ENCODE results near the gene HDAC4. TPM values are rescaled to one million over a fixed set of nuclear protein-coding genes. Genes with fewer than 3 reads are reported as not detected.

Gene HDAC4
- total RNA-seq, 1 experiment from 2014 or later = 32.0 TPM

DNA sequence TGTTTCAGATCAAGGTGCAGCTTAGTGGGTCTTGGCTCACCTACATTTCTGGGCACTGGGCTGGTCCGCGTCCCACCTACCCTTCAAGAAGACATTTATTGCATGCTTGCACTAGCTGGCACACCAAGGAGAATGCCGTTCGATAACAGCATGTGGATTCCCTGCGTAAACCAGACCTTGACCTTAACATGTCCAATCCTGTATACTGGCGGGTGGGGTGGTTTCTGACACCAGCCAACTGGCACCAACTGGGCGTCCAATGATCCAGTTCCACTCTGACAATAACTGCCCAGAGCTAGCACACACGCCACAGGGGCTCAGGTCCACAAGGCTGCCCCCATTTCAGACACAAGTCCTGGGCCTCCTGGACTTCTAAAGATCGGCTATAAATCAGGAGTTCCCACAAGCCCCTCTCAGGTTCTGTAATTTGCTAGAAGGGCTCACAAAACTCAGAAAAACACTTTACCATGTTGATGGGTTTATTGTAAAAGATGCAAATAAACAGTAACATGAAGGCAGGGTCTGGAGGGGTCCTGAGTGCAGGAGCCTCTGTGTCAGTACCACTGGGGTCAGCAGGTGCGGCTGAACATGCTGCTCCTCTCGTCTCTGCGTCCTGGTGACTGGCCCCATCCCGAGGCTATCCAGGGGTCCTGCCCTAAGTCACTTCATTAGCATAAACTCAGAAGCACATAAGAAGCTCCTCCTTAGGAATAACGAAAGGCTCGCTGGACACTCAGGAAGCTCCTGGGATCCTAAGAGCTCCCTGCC lies 161.8 kb downstream of the HDAC4 start:
- Histone ChIP-seq H3K27me3 (ENCODE audit: insufficient read depth, low read length) (no peaks in the 10 kb centered on the region), H3K4me2 (ENCODE audit: insufficient read depth, insufficient read length, low read length) (no peak overlapping the region), H3K79me1 (ENCODE audit: insufficient read depth, low read depth, low read length, poor library complexity, severe bottlenecking) (peaks cover 4% of the 10 kb centered on the region), H4K5ac (ENCODE audit: insufficient read length, low read depth, low read length) (no peak overlapping the region), H2BK120ac (ENCODE audit: low read depth, low read length, poor library complexity, severe bottlenecking) (no peak overlapping the region), H4K91ac (ENCODE audit: insufficient read length, low read depth, low read length) (no peak overlapping the region), H3K27ac (ENCODE audit: insufficient read length, low read depth, low read length) (no peak overlapping the region), H2BK5ac (ENCODE audit: insufficient read length, low read length) (no peak overlapping the region), H2AK5ac (ENCODE audit: insufficient read length, low read length) (no peak overlapping the region), H3K9ac (ENCODE audit: extremely low read depth, insufficient read length, low read length) (no peak overlapping the region), H3K56ac (ENCODE audit: insufficient read length, low read depth, low read length) (no peak overlapping the region), H3K9me3 (ENCODE audit: control insufficient read depth, low read depth, low read length) (no peaks in the 10 kb centered on the region), H3K23ac (ENCODE audit: insufficient read length, low read depth, low read length) (no peak overlapping the region), H3K18ac (ENCODE audit: insufficient read length, low read depth, low read length) (no peak overlapping the region), H4K8ac (replicated peaks; ENCODE audit: insufficient read length, low read depth, low read length) (no peak overlapping the region), H3K23me2 (ENCODE audit: insufficient read length, low read depth, low read length, poor library complexity, severe bottlenecking) (no peaks in the 10 kb centered on the region), H3K4me1 (ENCODE audit: insufficient read depth, low read length) (no peaks in the 10 kb centered on the region), H2AFZ (ENCODE audit: low read length) (no peak overlapping the region), H4K20me1 (ENCODE audit: control insufficient read depth, insufficient read depth, insufficient read length) (peaks cover 3% of the 10 kb centered on the region), H2BK12ac (ENCODE audit: insufficient read length, low read depth, low read length) (no peak overlapping the region), H3K79me2 (ENCODE audit: insufficient read depth, low read length) (no peaks in the 10 kb centered on the region; the same call in 1 of the 2 replicates), H3K14ac (ENCODE audit: insufficient read depth, low read length) (no peak overlapping the region), H3K4ac (ENCODE audit: low read depth, low read length) (no peak overlapping the region), H2BK15ac (ENCODE audit: low read depth, low read length) (no peak overlapping the region), H3T11ph (ENCODE audit: low read length) (no peak overlapping the region), H2BK20ac (ENCODE audit: low read depth, low read length, poor library complexity, severe bottlenecking) (no peak overlapping the region)
- H3K4me3 Mint-ChIP-seq = no peak overlapping the region; a peak in 1 of 5 replicates
- peaks cover 27 to 32% of the 10 kb centered on the region in 2 experiments for H3K4me1 Mint-ChIP-seq
- H3K9me3 Mint-ChIP-seq = no peaks in the 10 kb centered on the region
- H3K36me3 Mint-ChIP-seq (ENCODE audit: insufficient read depth in 1 of 3, low read depth in 3 of 3) = no peaks in the 10 kb centered on the region; a peak in 1 of 7 replicates
- no CpG with 5 or more reads among the region's 15 CpGs for WGBS (ENCODE audit: extremely low coverage, insufficient read length, low lambda C conversion rate)
- no peak overlapping the region; a peak in 2 of 7 replicates for H3K27ac Mint-ChIP-seq
- TF ChIP-seq, protein P1, sequence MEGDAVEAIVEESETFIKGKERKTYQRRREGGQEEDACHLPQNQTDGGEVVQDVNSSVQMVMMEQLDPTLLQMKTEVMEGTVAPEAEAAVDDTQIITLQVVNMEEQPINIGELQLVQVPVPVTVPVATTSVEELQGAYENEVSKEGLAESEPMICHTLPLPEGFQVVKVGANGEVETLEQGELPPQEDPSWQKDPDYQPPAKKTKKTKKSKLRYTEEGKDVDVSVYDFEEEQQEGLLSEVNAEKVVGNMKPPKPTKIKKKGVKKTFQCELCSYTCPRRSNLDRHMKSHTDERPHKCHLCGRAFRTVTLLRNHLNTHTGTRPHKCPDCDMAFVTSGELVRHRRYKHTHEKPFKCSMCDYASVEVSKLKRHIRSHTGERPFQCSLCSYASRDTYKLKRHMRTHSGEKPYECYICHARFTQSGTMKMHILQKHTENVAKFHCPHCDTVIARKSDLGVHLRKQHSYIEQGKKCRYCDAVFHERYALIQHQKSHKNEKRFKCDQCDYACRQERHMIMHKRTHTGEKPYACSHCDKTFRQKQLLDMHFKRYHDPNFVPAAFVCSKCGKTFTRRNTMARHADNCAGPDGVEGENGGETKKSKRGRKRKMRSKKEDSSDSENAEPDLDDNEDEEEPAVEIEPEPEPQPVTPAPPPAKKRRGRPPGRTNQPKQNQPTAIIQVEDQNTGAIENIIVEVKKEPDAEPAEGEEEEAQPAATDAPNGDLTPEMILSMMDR (conservative IDR thresholded peaks at IDR 0.05) = no peak
- H3K27me3 Mint-ChIP-seq (ENCODE audit: low read depth) = peaks cover 1% of the 10 kb centered on the region; the same call in 1 of the 2 replicates
- no peak for DNase-seq
